ENCODE results near the gene PALB2. TPM values are rescaled to one million over a fixed set of nuclear protein-coding genes. Genes with fewer than 3 reads are reported as not detected.

PALB2 gene
- total and polyA plus RNA-seq, 9 of the 15 experiments (the other 6 are each of a cell fraction or from before 2014, with no cell fraction given), result 7.0 to 25.8 (median 15.2) TPM

GRCh38 chr16:23640615-23640930 lies 537 bp downstream of the PALB2 start:
- FAIRE-seq, result peak; percentile 15

More at GRCh38 chr16:23640615-23640930, 537 bp downstream of the PALB2 start:
- Histone ChIP-seq H3K9me3 (replicated peaks; ENCODE audit: control insufficient read depth, insufficient read depth, low read depth, low read length) (no peaks in the 10 kb centered on the region), H3K27ac (ENCODE audit: extremely low read depth, low read depth, low read length) (peak overlapping the region; percentile 89), H3K4me2 (ENCODE audit: insufficient read depth, low read length) (peak overlapping the region; percentile 96), H3K36me3 (ENCODE audit: control insufficient read depth, insufficient read depth, low read length) (peaks cover 39% of the 10 kb centered on the region), H3K4me3 (peak overlapping the region; percentile 85), H3K79me2 (ENCODE audit: control insufficient read depth, insufficient read depth, low read length) (peaks cover 39% of the 10 kb centered on the region), H3K9me1 (ENCODE audit: control insufficient read depth, insufficient read depth, low read length) (no peaks in the 10 kb centered on the region), H3K27me3 (ENCODE audit: control insufficient read depth in 2 of 2, insufficient read depth in 2 of 2, low read length in 2 of 2) (no peaks in the 10 kb centered on the region), H2AFZ (ENCODE audit: low read depth, low read length) (peak overlapping the region; percentile 88), H3K4me1 (replicated peaks in 1 of 2; ENCODE audit: control insufficient read depth in 2 of 2, insufficient read depth in 2 of 2, low read length in 2 of 2) (peaks cover 8 to 15% of the 10 kb centered on the region in 2 experiments; a peak in 4 of 5 replicates), H3K9ac (ENCODE audit: insufficient read depth in 1 of 2, low read depth in 2 of 2, low read length in 2 of 2) (peak overlapping the region; percentile 93 to 95), H4K20me1 (replicated peaks; ENCODE audit: control insufficient read depth, insufficient read depth, low read length) (no peaks in the 10 kb centered on the region)
- peak; percentile 21 for ATAC-seq
- in situ Hi-C loops (cut with MboI), result no loop called here
- intact Hi-C loops (cut with micrococcal nuclease), result loop anchor here (2.0 kb wide), 1 partner anchor 38 kb away; the partner anchor contains the start of gene PLK1
- ChIA-PET CTCF (ENCODE audit: low intra/inter-chr PET ratio) (no interaction called here), POLR2A (interaction anchor here (0.9 to 1.8 kb wide), 7 partner anchors 9 to 69 kb away, joined by 3 to 5 read pairs (median 3); no protein-coding TSS in a partner anchor)
- DNase-seq (ENCODE audit: extremely low read depth in 1 of 4, low spot score in 3 of 4), result peak in 2 of 4 experiments; percentile 41
- TF ChIP-seq SMARCA5 (IDR thresholded peaks at IDR 0.05) (0 out of 2 replicates have a peak, but pooled peaks have one; percentile 4), ZBTB12 (CRISPR knock-in tag; IDR thresholded peaks at IDR 0.05) (no peak), IRF1 (CRISPR knock-in tag; IDR thresholded peaks at IDR 0.05; ENCODE audit: borderline replicate concordance) (0 out of 2 replicates have a peak, but pooled peaks have one; percentile 51), AFF1 (IDR thresholded peaks at IDR 0.05; ENCODE audit: low read depth in 1 of 2, partially characterized antibody in 2 of 2) (peak in 1 of 2 experiments; percentile 7), DPF2 (IDR thresholded peaks at IDR 0.05) (no peak), ZNF79 (CRISPR knock-in tag; IDR thresholded peaks at IDR 0.05; ENCODE audit: low read depth) (no peak), BMI1 (IDR thresholded peaks at IDR 0.05; ENCODE audit: low read length) (no peak), ZNF639 (CRISPR knock-in tag; conservative IDR thresholded peaks at IDR 0.05 in 1 of 2, IDR thresholded peaks at IDR 0.05 in 1 of 2) (peak in 1 of 2 experiments; percentile 79; a peak in 2 of 4 replicates), FOXK2 (conservative IDR thresholded peaks at IDR 0.05 in 1 of 2, IDR thresholded peaks at IDR 0.05 in 1 of 2; ENCODE audit: low read depth in 2 of 2) (0 out of 4 replicates have a peak, but pooled peaks of 1 of the 2 experiments have one; percentile 9), EGR1 (conservative IDR thresholded peaks at IDR 0.05) (peak; percentile 25; the same call in 1 of the 2 replicates), IFI16 (CRISPR knock-in tag; IDR thresholded peaks at IDR 0.05) (no peak), FOXJ2 (tag; IDR thresholded peaks at IDR 0.05) (0 out of 2 replicates have a peak, but pooled peaks have one; percentile 25), VEZF1 (CRISPR knock-in tag; IDR thresholded peaks at IDR 0.05) (peak; percentile 52; the same call in 1 of the 2 replicates)
- WGBS (ENCODE audit: insufficient coverage, low coverage, missing lambda C conversion rate), result 0% methylated on average over 8 of the region's 8 CpGs
- BruUV-seq (replicated peaks), result no TSS peak

Measured in K562 (cell line).